SU-DHL-6 (cell line): ENCODE results near the gene NRGN.

ENCODE experiments used
- H2AFZ ChIP-seq: fragments of 200-600 bp; sonication (generic); 2 replicates; pipeline ENCODE4 v1.6.1; 2014; ENCODE audit warnings: low read depth, mild to moderate bottlenecking, moderate library complexity, mixed read lengths, antibody characterized with exemption, low read length; ENCODE audit not compliant: severe bottlenecking
- H3F3A ChIP-seq: fragments of 200-600 bp; shearing (Covaris generic); 2 replicates; pipeline ENCODE4 v1.6.0; 2016; ENCODE audit warnings: antibody characterized with exemption, mild to moderate bottlenecking; ENCODE audit not compliant: insufficient read depth
- H3K27ac ChIP-seq: fragments of 200-600 bp; sonication (generic); 2 replicates; pipeline ENCODE4 v1.5.1; 2016; ENCODE audit warnings: low read depth, mild to moderate bottlenecking, low read length, moderate library complexity, mixed read lengths
- H3K27me3 ChIP-seq: fragments of 200-600 bp; sonication (generic), shearing (Covaris generic); 2 replicates; pipeline ENCODE4 v1.6.0; 2014; ENCODE audit warnings: mild to moderate bottlenecking, low read length
- H3K36me3 ChIP-seq: fragments of 200-600 bp; sonication (generic); 2 replicates; pipeline ENCODE4 v1.6.1; 2014; ENCODE audit warnings: mild to moderate bottlenecking, low read length, mixed read lengths
- H3K4me2 ChIP-seq: fragments of 300-600, 200-600 bp; shearing (Covaris generic), sonication (generic); 2 replicates; pipeline ENCODE4 v1.6.0; 2014; ENCODE audit warnings: low read length, low read depth, mild to moderate bottlenecking; ENCODE audit not compliant: poor library complexity, severe bottlenecking
- H3K4me3 ChIP-seq: fragments of 200-600 bp; sonication (generic); 2 replicates; pipeline ENCODE4 v1.5.1; 2014; ENCODE audit warnings: antibody characterized with exemption, low read length, mild to moderate bottlenecking, mixed read lengths; ENCODE audit not compliant: insufficient read depth, poor library complexity, severe bottlenecking
- H3K79me2 ChIP-seq: fragments of 200-600 bp; sonication (generic); 2 replicates; pipeline ENCODE4 v1.6.1; 2014; ENCODE audit warnings: mild to moderate bottlenecking, low read length, moderate library complexity; ENCODE audit not compliant: insufficient read depth
- H3K9ac ChIP-seq: fragments of 200-600 bp; sonication (generic); 2 replicates; pipeline ENCODE4 v1.7.0; 2014; ENCODE audit warnings: mild to moderate bottlenecking, low read length
- H3K9me2 ChIP-seq: fragments of 200-600 bp; sonication (generic); replicated peaks from 2 replicates; pipeline ENCODE4 v1.6.1; 2014; ENCODE audit warnings: low read length; ENCODE audit not compliant: insufficient read depth
- H3K9me3 ChIP-seq: fragments of 200-600 bp; sonication (generic); 2 replicates; pipeline ENCODE4 v1.6.1; 2014; ENCODE audit warnings: low read length, mixed read lengths; ENCODE audit not compliant: insufficient read depth
- H4K20me1 ChIP-seq: fragments of 200-600 bp; sonication (generic); 2 replicates; pipeline ENCODE4 v1.6.1; 2014; ENCODE audit warnings: low read depth, mild to moderate bottlenecking, antibody characterized with exemption, low read length, moderate library complexity, mixed read lengths
- CTCF ChIP-seq: fragments of 200-600 bp; sonication (generic); IDR thresholded peaks from one replicate; pipeline ENCODE4 v1.5.1; 2017; ENCODE audit warnings: antibody characterized with exemption, mild to moderate bottlenecking, low read length, moderate library complexity; ENCODE audit not compliant: insufficient read depth, poor library complexity, severe bottlenecking
- EZH2phosphoT487 ChIP-seq: fragments of 200-600 bp; sonication (generic), shearing (Covaris generic); conservative IDR thresholded peaks from 2 replicates; pipeline ENCODE4 v1.6.1; 2018; ENCODE audit warnings: mild to moderate bottlenecking, antibody characterized with exemption, low read length, moderate library complexity, mixed read lengths

Gene NRGN

GRCh38 chr11:124724979-124725718 is 14.6 kb upstream of the NRGN start:
- Histone ChIP-seq H3K9me3 (no peaks in the 10 kb centered on the region), H3K9me2 (no peaks in the 10 kb centered on the region), H3K4me3 (no peak overlapping the region), H2AFZ (no peak overlapping the region), H3K9ac (no peak overlapping the region), H4K20me1 (no peaks in the 10 kb centered on the region), H3K27ac (no peak overlapping the region), H3K4me2 (no peak overlapping the region), H3K79me2 (no peaks in the 10 kb centered on the region), H3F3A (no peaks in the 10 kb centered on the region), H3K36me3 (no peaks in the 10 kb centered on the region), H3K27me3 (no peaks in the 10 kb centered on the region)
- TF ChIP-seq EZH2phosphoT487 (no peak), CTCF (no peak)

GRCh38 chr11:124725719-124726105 is 14.0 kb upstream of the NRGN start:
- Histone ChIP-seq H4K20me1 (no peaks in the 10 kb centered on the region), H3K27me3 (no peaks in the 10 kb centered on the region), H2AFZ (no peak overlapping the region), H3F3A (no peaks in the 10 kb centered on the region), H3K27ac (no peak overlapping the region), H3K4me2 (no peak overlapping the region), H3K4me3 (no peak overlapping the region), H3K9me3 (no peaks in the 10 kb centered on the region), H3K36me3 (no peaks in the 10 kb centered on the region), H3K79me2 (no peaks in the 10 kb centered on the region), H3K9me2 (no peaks in the 10 kb centered on the region), H3K9ac (no peak overlapping the region)
- TF ChIP-seq CTCF: no peak
- TF ChIP-seq EZH2phosphoT487: no peak

- Histone ChIP-seq H3K4me2 (no peak overlapping the region), H3K9me2 (no peaks in the 10 kb centered on the region), H3K27ac (no peak overlapping the region), H4K20me1 (no peaks in the 10 kb centered on the region), H3K9ac (no peak overlapping the region), H3K79me2 (no peaks in the 10 kb centered on the region), H3K9me3 (no peaks in the 10 kb centered on the region), H2AFZ (no peak overlapping the region), H3F3A (no peaks in the 10 kb centered on the region), H3K36me3 (no peaks in the 10 kb centered on the region), H3K4me3 (no peak overlapping the region), H3K27me3 (no peaks in the 10 kb centered on the region)
- no peak for TF ChIP-seq CTCF
- no peak for TF ChIP-seq EZH2phosphoT487
These were observed 12.3 kb upstream of the NRGN start for GRCh38 chr11:124727474-124727873.
